Endothelial cell of umbilical vein (primary cell): ENCODE data around the gene SPRY1. TPM values are rescaled to one million over a fixed set of nuclear protein-coding genes. Genes with fewer than 3 reads are reported as not detected.
A peak's percentile ranks its signal among the peaks of the same experiment; 100 is the strongest.

Experiments
- BruUV-seq: library from RNA; stranded (reverse); fragments of 400-500 nt; replicated peaks from 2 replicates; lab custom pipeline; 2021; lab: Mats Ljungman, UMichigan
- CTCF ChIA-PET: fragments of 300-600, 350-600 bp; sonication (Branson Sonifier 250); formaldehyde crosslinking; loops from one replicate; lab custom pipeline; 2021; ENCODE audit warnings: antibody characterized with exemption, inconsistent platforms; lab: Charles Lee
- POLR2A ChIA-PET: fragments of 300-600, 350-600 bp; sonication (Branson Sonifier 250); formaldehyde crosslinking; loops from one replicate; lab custom pipeline; 2021; ENCODE audit warnings: antibody characterized with exemption, inconsistent platforms; lab: Charles Lee
- DNase-seq: peaks from one replicate; pipeline ENCODE4 v3.0.0-alpha.2; 2011; ENCODE audit warnings: low read depth, low spot score
- FAIRE-seq: peaks from 2 replicates; lab custom pipeline; 2011; peaks lifted over from hg19 to GRCh38; lab: Jason Lieb, UNC
- H2AFZ ChIP-seq: 2 replicates; pipeline ENCODE4 v1.6.0; 2012; ENCODE audit warnings: low read depth, low read length, control low read depth, inconsistent platforms
- H3K27ac ChIP-seq: 2 replicates; pipeline ENCODE4 v1.5.1; 2011; ENCODE audit warnings: low read depth, mild to moderate bottlenecking, control low read depth, low read length, moderate library complexity; ENCODE audit not compliant: insufficient read depth
- H3K27me3 ChIP-seq, 2 experiments: 2 replicates each; pipeline versions ENCODE4 v1.6.0 to v1.6.1; 2011; ENCODE audit warnings: low read length in 2 of 2, mixed read lengths in 1 of 2; ENCODE audit not compliant: control insufficient read depth in 2 of 2, insufficient read depth in 2 of 2
- H3K36me3 ChIP-seq, 2 experiments: 2 replicates in 1 of 2; 3 replicates in 1 of 2; pipeline ENCODE4 v1.5.1; 2011; ENCODE audit warnings: low read length in 2 of 2, mild to moderate bottlenecking in 1 of 2, moderate library complexity in 1 of 2; ENCODE audit not compliant: control insufficient read depth in 2 of 2, insufficient read depth in 2 of 2; ENCODE audit errors: extremely low read depth in 1 of 2
- H3K4me1 ChIP-seq: 3 replicates; pipeline ENCODE4 v1.5.1; 2011; ENCODE audit warnings: mild to moderate bottlenecking, low read length; ENCODE audit not compliant: control insufficient read depth, insufficient read depth; ENCODE audit errors: extremely low read depth
- H3K4me2 ChIP-seq: 2 replicates; pipeline ENCODE4 v1.6.1; 2011; ENCODE audit warnings: low read length, control low read depth, mixed read lengths; ENCODE audit not compliant: insufficient read depth
- H3K4me3 ChIP-seq, 3 experiments: fragments of 200-600 bp in 1 of 3; sonication (generic), shearing (Covaris generic) in 1 of 3; replicated peaks in 1 of 3; 2 replicates each; pipeline ENCODE4 v1.5.1; 2011 to 2016; ENCODE audit warnings: control low read depth in 3 of 3, low read length in 3 of 3, mild to moderate bottlenecking in 2 of 3, inconsistent platforms in 1 of 3, low read depth in 1 of 3, moderate library complexity in 1 of 3; ENCODE audit not compliant: insufficient read depth in 1 of 3
- H3K79me2 ChIP-seq: 2 replicates; pipeline ENCODE4 v1.6.0; 2012; ENCODE audit warnings: low read length, inconsistent platforms; ENCODE audit not compliant: control insufficient read depth, insufficient read depth
- H3K9ac ChIP-seq: replicated peaks from 2 replicates; pipeline ENCODE3; 2011; ENCODE audit warnings: low read length, control low read depth; ENCODE audit not compliant: insufficient read depth; ENCODE audit errors: extremely low read depth
- H3K9me1 ChIP-seq: replicated peaks from 3 replicates; pipeline ENCODE4 v1.6.0; 2011; ENCODE audit warnings: mild to moderate bottlenecking, low read length; ENCODE audit not compliant: control insufficient read depth, insufficient read depth; ENCODE audit errors: extremely low read depth
- H3K9me3 ChIP-seq: replicated peaks from 2 replicates; pipeline ENCODE4 v1.5.1; 2012; ENCODE audit warnings: low read length, inconsistent platforms; ENCODE audit not compliant: control insufficient read depth, insufficient read depth
- H4K20me1 ChIP-seq: replicated peaks from 2 replicates; pipeline ENCODE3; 2011; ENCODE audit warnings: mild to moderate bottlenecking, low read length; ENCODE audit not compliant: control insufficient read depth, insufficient read depth; ENCODE audit errors: extremely low read depth
- CTCF ChIP-seq, 2 donors: IDR thresholded peaks; 1 replicate in 1 of 2; 2 replicates in 1 of 2; pipeline ENCODE4 v1.5.1; 2011; ENCODE audit warnings: low read length in 2 of 2, mild to moderate bottlenecking in 2 of 2, moderate library complexity in 2 of 2, control low read depth in 1 of 2, inconsistent platforms in 1 of 2, low read depth in 1 of 2; ENCODE audit not compliant: insufficient read depth in 1 of 2; ENCODE audit errors: extremely low read depth in 1 of 2
- EZH2 ChIP-seq: IDR thresholded peaks from 2 replicates; pipeline ENCODE4 v1.6.1; 2012; ENCODE audit warnings: borderline replicate concordance, low read depth, mild to moderate bottlenecking, moderate library complexity, low read length, inconsistent platforms; ENCODE audit not compliant: severe bottlenecking
- FOS ChIP-seq: IDR thresholded peaks from 2 replicates; pipeline ENCODE4 v1.6.1; 2011; ENCODE audit warnings: mild to moderate bottlenecking, low read length, moderate library complexity, borderline replicate concordance; ENCODE audit not compliant: insufficient read depth
- GATA2 ChIP-seq: IDR thresholded peaks from 2 replicates; pipeline ENCODE4 v1.7.0; 2011; ENCODE audit warnings: low read depth, mild to moderate bottlenecking, moderate library complexity, mixed read lengths, low read length; ENCODE audit not compliant: insufficient read length, insufficient read depth
- JUN ChIP-seq: IDR thresholded peaks from 2 replicates; pipeline ENCODE4 v1.6.1; 2011; ENCODE audit warnings: borderline replicate concordance, low read depth; ENCODE audit not compliant: insufficient read length, insufficient read depth
- MYC ChIP-seq: IDR thresholded peaks from one replicate; pipeline ENCODE4 v1.6.1; 2011; ENCODE audit warnings: mild to moderate bottlenecking, low read depth, low read length
- POLR2A ChIP-seq: IDR thresholded peaks from 2 replicates; pipeline ENCODE4 v1.6.1; 2012; ENCODE audit warnings: low read depth, mild to moderate bottlenecking, control low read depth, low read length
- POLR2AphosphoS5 ChIP-seq: IDR thresholded peaks from 2 replicates; pipeline ENCODE4 v1.6.1; 2012; ENCODE audit warnings: low read depth, mild to moderate bottlenecking, control low read depth, low read length, moderate library complexity; ENCODE audit not compliant: insufficient read depth
- dilution Hi-C: fragments of 300-500 bp; cut with MboI; formaldehyde crosslinking; loops from one replicate; pipeline ENCODE4 v1.15.0; 2019; ENCODE audit warnings: low sequenced_read_pairs; ENCODE audit not compliant: extremely low pct_ligation_motif_present
- intact Hi-C: fragments of 100-400 bp; cut with micrococcal nuclease; formaldehyde crosslinking; loops from one replicate; pipeline ENCODE4 v1.10.0; 2022
- polyA plus RNA-seq, 4 experiments: library from polyadenylated mRNA; depleted of rRNA in 3 of 4; stranded (reverse) in 3 of 4; unstranded in 1 of 4; fragments of >200 nt; gene quantifications; 2 replicates each; pipeline versions ENCODE4 v1.2.1 to v1.2.3, GENCODE V29; 2011 to 2012; ENCODE audit warnings: missing spikeins in 1 of 4
- total RNA-seq: library from RNA; stranded (reverse); gene quantifications from 2 replicates; pipeline ENCODE4 v1.2.3, GENCODE V29; 2021

SPRY1 gene
- total and polyA plus RNA-seq, 2 donors (not counting 3 experiments of a cell fraction or from before 2014, with no cell fraction given), result 14.1 to 43.7 TPM

- ChIA-PET CTCF (no interaction called here), POLR2A (no interaction called here)
- peak; percentile 29 for DNase-seq
- no peak overlapping the region for H3K9ac ChIP-seq
- intact Hi-C loops, result no loop called here
- peak; percentile 15 for FAIRE-seq
- peaks cover 38% of the 10 kb centered on the region for H3K4me1 ChIP-seq
- dilution Hi-C loops, result no loop called here
- H3K36me3 ChIP-seq, result no peaks in the 10 kb centered on the region
- no peaks in the 10 kb centered on the region for H3K9me1 ChIP-seq
- H3K27ac ChIP-seq, result peak overlapping the region; percentile 50
- H3K27me3 ChIP-seq, result no peaks in the 10 kb centered on the region
- no peaks in the 10 kb centered on the region for H3K9me3 ChIP-seq
- no peaks in the 10 kb centered on the region for H4K20me1 ChIP-seq
- no peaks in the 10 kb centered on the region for H3K79me2 ChIP-seq
- H2AFZ ChIP-seq, result no peak overlapping the region
- BruUV-seq, result no TSS peak
- TF ChIP-seq POLR2AphosphoS5, result peak; percentile 53
- no peak for TF ChIP-seq JUN
- TF ChIP-seq FOS, result peak; percentile 29
- TF ChIP-seq MYC, result no peak
- no peak for TF ChIP-seq CTCF (IDR thresholded peaks at IDR 0.05; ENCODE audit: extremely low read depth in 1 of 2, insufficient read depth in 1 of 2, low read depth in 1 of 2, low read length in 2 of 2)
- peak overlapping the region; percentile 59 for H3K4me2 ChIP-seq
- H3K4me3 ChIP-seq, result no peak overlapping the region
Observed at GRCh38 chr4:123415977-123416376, 19.4 kb downstream of the SPRY1 start.

GRCh38 chr4:123417813-123418212 is 21.2 kb downstream of the SPRY1 start:
- TF ChIP-seq MYC, result no peak
- TF ChIP-seq JUN, result no peak
- no peak for TF ChIP-seq GATA2
- TF ChIP-seq CTCF (IDR thresholded peaks at IDR 0.05; ENCODE audit: extremely low read depth in 1 of 2, insufficient read depth in 1 of 2, low read depth in 1 of 2, low read length in 2 of 2), result no peak
- no peak for TF ChIP-seq FOS
- TF ChIP-seq POLR2A, result no peak
- TF ChIP-seq EZH2, result no peak
- TF ChIP-seq POLR2AphosphoS5, result no peak
- dilution Hi-C loops (no loop called here), intact Hi-C loops (loop anchor here (1.0 to 2.0 kb wide), 4 partner anchors 19 to 414 kb away; no protein-coding TSS in a partner anchor)
- no peaks in the 10 kb centered on the region for H4K20me1 ChIP-seq
- H3K27ac ChIP-seq, result peak overlapping the region; percentile 58
- peak overlapping the region; percentile 70 for H3K9ac ChIP-seq
- ChIA-PET CTCF (interaction anchor here (0.6 to 1.6 kb wide), 9 partner anchors 11 to 290 kb away, joined by 3 to 7 read pairs (median 3); no protein-coding TSS in a partner anchor), POLR2A (no interaction called here)
- H3K79me2 ChIP-seq, result no peaks in the 10 kb centered on the region
- no peaks in the 10 kb centered on the region for H3K9me3 ChIP-seq
- DNase-seq (no peak), FAIRE-seq (no peak)
- H3K4me2 ChIP-seq, result peak overlapping the region; percentile 79
- H2AFZ ChIP-seq, result no peak overlapping the region
- no peaks in the 10 kb centered on the region for H3K9me1 ChIP-seq
- H3K4me1 ChIP-seq, result peaks cover 45% of the 10 kb centered on the region
- H3K27me3 ChIP-seq, result no peaks in the 10 kb centered on the region
- H3K4me3 ChIP-seq, result peak overlapping the region in 1 of 3 experiments; percentile 23
- BruUV-seq, result no TSS peak
- no peaks in the 10 kb centered on the region for H3K36me3 ChIP-seq
